Globus pallidus (tissue), 1 donor: ENCODE results near the gene NMRK2.
A peak's percentile ranks its signal among the peaks of the same experiment; 100 is the strongest.
"Not testable (repeated sequence)": the region's sequence is repeated elsewhere in the genome, so short reads cannot be mapped to it uniquely, and the experiment has no call there.

Experiments used
- DNase-seq: peaks from one replicate; pipeline ENCODE4 v3.0.0-alpha.2; 2015; ENCODE audit warnings: low spot score

NMRK2 gene

GRCh38 chr19:3964256-3965194 lies 31.7 kb downstream of the NMRK2 start:
- DNase-seq: no peak

GRCh38 chr19:3966051-3967017 lies 33.5 kb downstream of the NMRK2 start:
- no peak for DNase-seq

GRCh38 chr19:3967983-3968382 lies 35.1 kb downstream of the NMRK2 start:
- DNase-seq: not testable (repeated sequence)

- DNase-seq: peak; percentile 43
Measured at GRCh38 chr19:3968556-3969434, 35.9 kb downstream of the NMRK2 start.

GRCh38 chr19:3969435-3970312 lies 36.8 kb downstream of the NMRK2 start:
- DNase-seq: no peak

- DNase-seq: no peak
Measured at GRCh38 chr19:3970313-3970807, 37.5 kb downstream of the NMRK2 start.

- peak; percentile 98 for DNase-seq
Measured at GRCh38 chr19:3970808-3971598, 38.1 kb downstream of the NMRK2 start, which contains the start of gene DAPK3. DAPK3 (minus strand) TSS chr19:3971099; CDS start chr19:3969735, 1,364 bp downstream.

- DNase-seq: no peak
Measured at GRCh38 chr19:3975144-3975543, 42.3 kb downstream of the NMRK2 start.

GRCh38 chr19:3975637-3976087 lies 42.8 kb downstream of the NMRK2 start:
- no peak for DNase-seq

GRCh38 chr19:3976495-3977241 lies 43.8 kb downstream of the NMRK2 start:
- no peak for DNase-seq

- DNase-seq: no peak
Measured at GRCh38 chr19:3977242-3978143, 44.6 kb downstream of the NMRK2 start.

GRCh38 chr19:3978145-3978544 lies 45.3 kb downstream of the NMRK2 start:
- no peak for DNase-seq

- DNase-seq: no peak
Measured at GRCh38 chr19:3979289-3979673, 46.4 kb downstream of the NMRK2 start.

- DNase-seq: no peak
Measured at GRCh38 chr19:3979674-3980352, 46.9 kb downstream of the NMRK2 start.

- no peak for DNase-seq
Measured at GRCh38 chr19:3980353-3981251, 47.7 kb downstream of the NMRK2 start.

- no peak for DNase-seq
Measured at GRCh38 chr19:3981373-3981735, 48.5 kb downstream of the NMRK2 start.
